GM10266 (cell line): ENCODE measurements around the gene PTGDR2.
"Not testable (repeated sequence)": the region's sequence is repeated elsewhere in the genome, so short reads cannot be mapped to it uniquely, and the experiment has no call there.

Experiments
- DNase-seq: peaks from one replicate; pipeline ENCODE4 v3.0.0; 2012; ENCODE audit errors: extremely low spot score
- CTCF ChIP-seq: IDR thresholded peaks from 2 replicates; pipeline ENCODE4 v1.5.1; 2012; ENCODE audit warnings: mild to moderate bottlenecking, low read depth; ENCODE audit not compliant: control insufficient read depth, insufficient read depth; ENCODE audit errors: missing control alignments

Gene PTGDR2

GRCh38 chr11:60835534-60835846 lies 20.3 kb downstream of the PTGDR2 start:
- no peak for DNase-seq
- TF ChIP-seq CTCF: no peak

- TF ChIP-seq CTCF: no peak
- no peak for DNase-seq
These were observed 20.8 kb downstream of the PTGDR2 start for GRCh38 chr11:60834742-60835533.

GRCh38 chr11:60831501-60832079 lies 24.2 kb downstream of the PTGDR2 start:
- DNase-seq: no peak
- TF ChIP-seq CTCF: no peak

- TF ChIP-seq CTCF: peak; percentile 93
- DNase-seq: peak; percentile 79
These were observed 24.6 kb downstream of the PTGDR2 start for GRCh38 chr11:60831143-60831500.

- no peak for TF ChIP-seq CTCF
- DNase-seq: no peak
These were observed 25.1 kb downstream of the PTGDR2 start for GRCh38 chr11:60830478-60831142.

GRCh38 chr11:60825790-60826189 lies 30.0 kb downstream of the PTGDR2 start:
- no peak for TF ChIP-seq CTCF
- no peak for DNase-seq

GRCh38 chr11:60825118-60825517 lies 30.6 kb downstream of the PTGDR2 start:
- no peak for DNase-seq
- TF ChIP-seq CTCF: no peak

- not testable (repeated sequence) for DNase-seq
These were observed 31.9 kb downstream of the PTGDR2 start for GRCh38 chr11:60823745-60824306.
